Activated CD8-positive, alpha-beta memory T cell treated with anti-CD3 and anti-CD28 coated beads, Interleukin-2, amount 50 U/mL, for 24 hours (primary cell): ENCODE measurements around the gene PHACTR3.

Experiments used
- DNase-seq: peaks from one replicate; pipeline ENCODE4 v3.0.0-alpha.2; 2020; ENCODE audit errors: extremely low read depth

Gene PHACTR3

DNA sequence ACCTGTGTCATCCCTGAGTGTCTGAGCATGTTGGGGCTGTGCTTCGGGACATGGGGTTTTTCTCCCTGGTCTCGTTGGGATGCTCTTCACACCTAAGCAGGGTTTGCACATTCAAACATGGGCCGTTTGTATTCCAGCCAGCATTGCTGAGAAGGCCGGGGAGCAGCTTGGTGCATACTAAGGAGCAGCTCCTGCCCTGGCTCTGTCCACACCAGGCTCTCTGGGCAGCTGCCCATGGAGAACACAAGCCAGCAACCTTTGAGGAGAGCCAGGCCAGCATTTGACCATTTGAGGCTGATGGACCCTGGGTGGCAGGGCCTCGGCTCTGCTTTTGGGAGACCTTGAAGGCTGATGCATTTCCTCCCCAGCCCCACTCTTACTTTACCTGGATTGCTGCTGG lies 92.1 kb downstream of the PHACTR3 start:
- DNase-seq: no peak

DNA sequence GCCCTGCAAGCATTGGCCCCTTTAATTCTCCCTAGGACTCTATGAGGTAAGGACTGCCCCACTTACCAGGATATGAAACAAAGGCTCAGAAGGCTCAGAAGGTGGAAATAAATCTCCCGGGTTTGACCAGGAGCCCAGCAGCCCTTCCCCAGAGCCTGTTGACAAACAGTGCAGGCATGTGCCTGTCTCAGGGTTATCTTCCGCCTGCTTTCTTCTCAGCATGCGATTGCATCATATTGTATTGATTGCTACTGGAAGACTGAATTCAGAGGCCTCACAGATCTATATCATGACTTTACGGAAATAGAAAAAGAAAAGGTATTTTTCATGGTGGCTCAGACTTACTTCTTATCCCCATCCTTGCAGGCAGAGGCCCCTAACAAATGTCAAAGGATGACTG lies 92.7 kb downstream of the PHACTR3 start:
- DNase-seq: no peak

GRCh38 chr20:59698598-59698997 lies 94.3 kb downstream of the PHACTR3 start:
- no peak for DNase-seq

GRCh38 chr20:59701236-59701635 lies 96.9 kb downstream of the PHACTR3 start:
- DNase-seq: no peak

DNA sequence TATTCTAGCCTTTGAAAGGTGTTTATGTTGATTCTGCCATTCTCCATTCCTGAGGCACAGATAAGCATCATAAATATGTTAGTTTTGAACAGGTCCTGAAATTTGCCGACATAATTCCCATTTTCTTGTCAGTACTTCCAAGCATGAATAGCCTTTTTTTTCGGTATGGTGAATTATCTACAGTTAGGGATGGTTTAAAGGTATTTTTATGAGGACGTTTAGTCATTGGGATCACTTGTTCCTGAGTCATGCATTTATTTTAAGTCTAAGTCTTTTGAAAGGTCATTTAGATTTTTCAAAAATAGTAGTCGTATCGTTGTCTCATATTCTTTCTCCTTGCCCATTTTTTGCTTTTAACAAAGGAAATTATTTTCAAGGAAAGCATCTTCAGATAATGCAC lies 98.7 kb downstream of the PHACTR3 start:
- DNase-seq: no peak

DNA sequence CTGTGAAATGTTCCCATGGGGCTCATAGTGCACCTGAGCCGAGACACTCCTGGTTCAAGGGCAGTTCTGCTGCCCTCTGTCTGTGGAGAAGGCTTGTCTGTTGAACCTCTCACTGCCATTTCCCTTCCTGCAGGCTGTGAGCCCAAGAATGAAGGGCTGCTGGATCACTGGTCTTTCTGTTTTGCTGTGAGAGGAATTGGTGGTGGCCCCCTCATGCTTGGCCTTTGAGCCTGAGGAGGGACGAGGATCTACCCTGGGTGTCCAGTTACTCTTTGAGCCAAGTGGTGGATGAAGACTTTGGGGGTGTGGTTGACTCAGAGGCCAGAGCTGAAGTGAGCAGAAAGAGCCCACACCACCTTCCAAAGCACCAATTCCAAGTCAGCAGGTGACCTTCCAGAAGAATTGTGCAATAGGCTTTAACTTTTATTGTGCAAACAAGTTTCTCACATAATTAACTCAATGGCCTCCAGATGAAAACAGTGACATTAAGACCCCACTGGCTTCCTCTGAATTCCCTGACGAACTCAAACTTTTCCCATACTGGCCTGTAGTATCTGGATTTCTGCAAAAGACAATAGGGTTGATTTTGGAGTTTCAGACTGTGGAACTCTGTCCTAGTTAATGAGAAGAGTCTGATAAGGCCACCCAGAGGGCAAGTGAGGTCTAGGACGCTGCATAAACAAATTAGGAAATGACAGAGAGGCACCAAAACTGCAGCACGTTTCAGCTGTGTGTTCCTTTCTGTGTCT lies 101.5 kb downstream of the PHACTR3 start:
- no peak for DNase-seq

- no peak for DNase-seq
These were observed 102.0 kb downstream of the PHACTR3 start for GRCh38 chr20:59706400-59706693.

DNA sequence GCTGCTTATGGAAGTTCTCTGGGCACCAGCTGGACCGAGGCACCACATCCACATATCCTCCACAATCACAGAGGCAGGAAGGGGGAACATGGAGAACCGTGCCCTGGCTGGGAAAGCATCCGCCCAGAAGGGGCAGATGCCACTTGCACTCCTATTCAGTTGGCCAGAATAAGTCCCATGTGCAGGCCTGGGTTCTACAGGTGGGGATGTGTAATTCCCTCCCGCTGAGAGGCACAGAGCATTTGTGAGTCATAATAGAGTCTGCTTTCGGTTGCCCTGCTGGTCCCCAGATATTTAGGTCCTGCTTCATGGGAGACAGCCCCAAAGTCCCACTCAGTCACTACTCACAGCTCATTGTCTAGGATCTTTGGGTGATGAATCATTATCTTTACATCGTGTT lies 104.0 kb downstream of the PHACTR3 start:
- DNase-seq: no peak

DNA sequence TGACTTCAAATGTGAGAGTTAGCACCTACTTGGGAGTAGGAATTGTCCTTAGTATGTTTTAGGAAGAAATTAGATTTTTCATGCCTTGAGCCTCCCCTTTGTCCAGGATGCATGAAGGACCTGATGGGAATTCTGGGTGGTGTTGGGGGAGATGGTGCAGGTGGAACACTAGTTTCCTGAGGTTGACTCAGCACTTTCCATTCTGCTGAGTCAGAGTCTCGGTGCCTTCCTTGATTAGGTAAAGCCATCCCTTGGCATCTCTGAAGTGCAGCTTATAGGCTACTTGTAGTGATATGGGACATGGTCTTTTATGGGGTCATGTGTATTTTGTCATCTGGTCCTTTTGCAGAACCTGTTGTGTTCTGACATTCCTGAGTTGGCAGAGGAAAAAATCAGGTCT lies 105.3 kb downstream of the PHACTR3 start:
- DNase-seq: no peak

DNA sequence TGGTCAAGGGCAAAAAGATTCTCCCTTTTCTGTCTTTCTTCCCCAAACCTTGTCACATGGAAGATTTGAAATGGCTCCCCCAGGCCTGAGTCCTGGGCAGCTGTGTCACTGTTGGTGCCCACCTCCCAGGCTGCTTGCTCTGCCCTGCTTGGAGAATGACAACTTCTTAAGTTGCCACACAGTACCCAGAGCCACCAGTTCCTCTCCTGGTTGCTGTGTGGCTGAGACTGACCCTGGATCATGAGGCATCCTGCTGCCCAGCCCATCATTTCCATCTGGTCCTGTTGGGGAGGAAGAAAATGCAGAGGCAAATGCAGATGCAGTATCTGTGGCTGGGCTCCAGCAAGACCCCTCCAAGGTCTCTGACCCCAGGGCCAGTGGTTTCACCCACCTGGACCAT lies 113.7 kb downstream of the PHACTR3 start:
- DNase-seq: no peak

GRCh38 chr20:59718751-59719150 lies 114.4 kb downstream of the PHACTR3 start:
- no peak for DNase-seq

GRCh38 chr20:59720013-59720412 lies 115.7 kb downstream of the PHACTR3 start:
- DNase-seq: no peak

GRCh38 chr20:59721386-59721785 lies 117.0 kb downstream of the PHACTR3 start:
- DNase-seq: no peak

GRCh38 chr20:59723108-59723500 lies 118.8 kb downstream of the PHACTR3 start:
- DNase-seq: no peak

GRCh38 chr20:59723607-59724456 lies 119.5 kb downstream of the PHACTR3 start:
- no peak for DNase-seq

DNA sequence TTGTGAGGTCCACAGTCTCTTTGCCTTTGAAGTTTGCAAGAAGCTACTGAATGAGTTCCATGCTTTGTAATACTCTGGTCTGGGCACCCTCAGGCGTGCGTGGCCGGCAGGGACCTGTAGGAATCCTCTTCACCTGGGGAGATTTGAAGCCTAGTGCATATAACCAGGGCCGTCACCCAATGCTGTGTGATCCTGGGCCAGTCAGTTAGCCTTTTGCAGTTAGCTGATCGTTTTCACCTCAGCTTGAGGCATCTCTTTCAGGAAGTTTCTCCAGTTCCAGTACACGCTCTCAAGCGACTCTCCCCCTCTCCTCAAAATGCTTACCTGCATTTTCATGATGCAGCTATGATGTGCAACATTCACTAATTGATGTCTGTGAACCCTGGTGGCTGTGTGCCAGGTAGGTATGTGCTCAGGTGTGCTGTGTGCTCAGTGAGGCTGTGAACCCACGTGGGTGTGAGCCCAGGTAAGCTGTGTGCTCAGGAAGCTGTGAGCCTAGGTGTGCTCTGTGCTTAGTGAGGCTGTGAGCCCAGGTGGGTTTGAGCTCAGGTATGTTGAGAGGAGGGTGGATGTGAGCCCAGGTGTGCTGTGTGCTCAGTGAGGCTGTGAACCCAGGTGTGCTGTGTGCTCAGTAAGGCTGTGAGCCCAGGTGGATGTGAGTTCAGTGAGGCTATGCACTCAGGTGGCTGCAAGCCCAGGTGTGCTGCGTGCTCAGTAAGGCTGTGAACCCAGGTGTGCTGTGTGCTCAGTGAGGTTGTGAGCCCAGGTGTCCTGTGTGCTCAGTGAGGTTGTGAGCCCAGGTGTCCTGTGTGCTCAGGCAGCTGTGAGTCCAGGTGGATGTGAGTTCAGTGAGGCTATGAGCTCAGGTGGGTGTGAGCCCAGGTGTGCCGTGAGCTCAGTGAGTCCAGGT lies 120.4 kb downstream of the PHACTR3 start:
- no peak for DNase-seq

DNA sequence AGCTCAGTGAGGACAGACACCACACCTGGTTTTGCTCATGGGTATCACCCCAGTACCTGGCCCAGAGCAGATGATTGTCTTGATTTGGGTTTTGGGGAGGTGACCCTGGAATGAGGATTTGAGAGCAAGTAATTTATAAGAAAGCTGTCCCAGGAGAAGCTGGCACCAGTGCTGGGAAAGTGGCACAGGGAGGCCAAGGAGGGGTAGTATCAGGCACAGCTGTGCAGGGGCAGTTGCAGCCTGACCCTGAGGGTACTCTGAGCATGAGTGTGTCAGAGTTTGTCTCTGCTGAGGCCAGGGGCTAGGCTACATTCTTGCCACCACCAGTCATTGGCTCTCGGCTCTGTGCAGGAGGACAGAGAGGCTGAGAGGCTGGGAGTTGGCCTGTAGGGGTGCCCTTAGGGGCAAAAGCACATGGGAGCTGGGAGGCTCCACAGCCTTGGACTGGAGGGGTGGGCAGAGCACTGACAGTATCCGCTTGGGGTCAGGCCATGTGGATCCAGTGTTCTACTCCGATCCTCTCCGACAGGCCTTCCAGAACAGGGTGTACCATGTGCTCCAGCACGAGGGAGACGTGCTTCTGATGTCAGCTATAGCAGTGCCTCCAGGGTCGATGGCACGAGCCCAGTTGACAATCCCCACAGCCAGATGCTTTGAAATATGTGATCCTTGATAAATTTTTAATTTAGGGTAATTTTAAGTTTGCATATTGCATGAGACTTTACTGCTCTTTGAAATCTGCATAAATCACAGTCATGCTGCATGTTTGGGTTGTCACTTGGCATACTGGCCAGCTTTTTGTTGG lies 121.3 kb downstream of the PHACTR3 start:
- no peak for DNase-seq

GRCh38 chr20:59726281-59726595 lies 121.9 kb downstream of the PHACTR3 start:
- DNase-seq: no peak

GRCh38 chr20:59728722-59729430 lies 124.5 kb downstream of the PHACTR3 start:
- DNase-seq: no peak

- DNase-seq: no peak
These were observed 125.2 kb downstream of the PHACTR3 start for GRCh38 chr20:59729506-59729905.

DNA sequence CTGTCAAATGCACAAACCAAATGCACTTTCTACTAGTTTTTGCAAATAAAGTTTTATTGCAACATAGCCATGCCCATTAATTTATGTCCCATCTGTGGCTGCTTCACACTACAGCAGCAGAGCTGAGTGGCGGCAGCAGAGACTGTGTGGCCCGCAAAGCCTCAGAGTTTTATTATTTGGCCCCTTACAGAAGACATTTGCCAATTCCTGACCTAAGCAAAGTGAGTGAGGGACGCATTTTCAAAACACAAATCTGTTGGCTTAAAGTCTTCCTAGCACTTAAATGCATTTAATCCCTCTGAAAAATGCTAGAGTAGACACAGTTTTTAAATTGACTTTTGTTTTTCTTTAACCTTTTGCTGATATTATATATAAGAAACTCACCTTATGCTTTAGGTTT lies 126.4 kb downstream of the PHACTR3 start:
- no peak for DNase-seq
